GM12878 (cell line): ENCODE measurements around the gene SCD5. TPM values are rescaled to one million over a fixed set of nuclear protein-coding genes. Genes with fewer than 3 reads are reported as not detected.

ENCODE experiments used
- ATAC-seq: fragments of 200-7000 bp; cut with Tn5 transposase; 3 replicates; pipeline ENCODE4 v1.9.1; 2020; ENCODE audit warnings: mild to moderate bottlenecking, moderate library complexity
- BruUV-seq: library from RNA; stranded (reverse); fragments of 400-500 nt; replicated peaks from 2 replicates; lab custom pipeline; 2021; lab: Mats Ljungman, UMichigan
- CTCF ChIA-PET: fragments of 300-600 bp; sonication (Branson Sonifier 250); formaldehyde crosslinking; extraction: SDS; loops from one replicate; lab custom pipeline; 2021; ENCODE audit warnings: inconsistent platforms; lab: Yijun Ruan, JAX
- POLR2A ChIA-PET: fragments of 350-600 bp; formaldehyde crosslinking; extraction: SDS; loops from one replicate; lab custom pipeline; 2021; ENCODE audit warnings: inconsistent platforms; lab: Charles Lee
- RAD21 ChIA-PET: fragments of 300-600 bp; sonication (Branson Sonifier 250); formaldehyde crosslinking; loops from one replicate; lab custom pipeline; 2023; ENCODE audit warnings: antibody characterized with exemption; ENCODE audit not compliant: unreplicated experiment; lab: Charles Lee
- SMC1A ChIA-PET: fragments of 300-600 bp; sonication (Branson Sonifier 250); formaldehyde crosslinking; loops from one replicate; lab custom pipeline; 2023; ENCODE audit not compliant: unreplicated experiment, uncharacterized antibody; lab: Charles Lee
- DNase-seq: peaks from one replicate; pipeline ENCODE4 v3.0.0-alpha.2; 2011; ENCODE audit warnings: low read depth, low spot score
- FAIRE-seq: peaks from 3 replicates; lab custom pipeline; 2011; peaks lifted over from hg19 to GRCh38; lab: Jason Lieb, UNC
- H2AFZ ChIP-seq: 2 replicates; pipeline ENCODE4 v1.6.0; 2011; ENCODE audit warnings: low read depth, low read length, control low read depth; ENCODE audit not compliant: control insufficient read depth
- H3K27ac ChIP-seq: 2 replicates; pipeline ENCODE4 v1.5.1; 2011; ENCODE audit warnings: control low read depth; ENCODE audit not compliant: control insufficient read depth, insufficient read depth
- H3K27me3 ChIP-seq, 2 experiments: replicated peaks in 1 of 2; 2 replicates each; pipeline versions ENCODE4 v1.6.0 to v1.6.1; 2011; ENCODE audit warnings: low read length in 1 of 2; ENCODE audit not compliant: control insufficient read depth in 2 of 2, insufficient read depth in 2 of 2
- H3K36me3 ChIP-seq, 2 experiments: 2 replicates each; pipeline ENCODE4 v1.5.1; 2011; ENCODE audit warnings: low read length in 1 of 2; ENCODE audit not compliant: control insufficient read depth in 2 of 2, insufficient read depth in 2 of 2
- H3K4me1 ChIP-seq: 2 replicates; pipeline ENCODE4 v1.6.1; 2011; ENCODE audit warnings: mild to moderate bottlenecking, low read length, moderate library complexity, mixed read lengths; ENCODE audit not compliant: control insufficient read depth, insufficient read depth
- H3K4me2 ChIP-seq: 2 replicates; pipeline ENCODE4 v1.6.0; 2011; ENCODE audit warnings: control low read depth; ENCODE audit not compliant: control insufficient read depth, insufficient read depth
- H3K4me3 ChIP-seq: fragments of 200-600 bp; sonication (generic); 2 replicates; pipeline ENCODE4 v1.5.1; 2016
- H3K79me2 ChIP-seq: 2 replicates; pipeline ENCODE4 v1.6.0; 2011; ENCODE audit warnings: low read length; ENCODE audit not compliant: control insufficient read depth, insufficient read depth
- H3K9ac ChIP-seq: 2 replicates; pipeline ENCODE4 v1.8.0; 2011; ENCODE audit warnings: low read length, control low read depth, mixed read lengths; ENCODE audit not compliant: control insufficient read depth, insufficient read depth
- H3K9me3 ChIP-seq: replicated peaks from 3 replicates; pipeline ENCODE4 v1.5.1; 2011; ENCODE audit warnings: mild to moderate bottlenecking, low read length; ENCODE audit not compliant: control insufficient read depth, insufficient read depth
- H4K20me1 ChIP-seq: 2 replicates; pipeline ENCODE4 v1.6.0; 2011; ENCODE audit not compliant: control insufficient read depth, insufficient read depth
- EED ChIP-seq: sonication (generic); IDR thresholded peaks from 2 replicates; pipeline ENCODE4 v1.6.1; 2016; ENCODE audit warnings: antibody characterized with exemption, low read depth
- ESRRA ChIP-seq: IDR thresholded peaks from 2 replicates; pipeline ENCODE4 v1.6.1; 2012; ENCODE audit warnings: mild to moderate bottlenecking, low read length, improper control_type of control experiment
- FOS ChIP-seq: IDR thresholded peaks from 3 replicates; pipeline ENCODE4 v1.6.1; 2011; ENCODE audit warnings: borderline replicate concordance; ENCODE audit not compliant: insufficient read length; ENCODE audit errors: extremely low read depth
- HDGF ChIP-seq: fragments of 450-650 bp; IDR thresholded peaks from 2 replicates; pipeline ENCODE4 v1.6.1; 2016; ENCODE audit warnings: antibody characterized with exemption
- MTA3 ChIP-seq: IDR thresholded peaks from 2 replicates; pipeline ENCODE4 v1.6.1; 2012; ENCODE audit warnings: low read length, inconsistent platforms, borderline replicate concordance
- MXI1 ChIP-seq: fragments of 150-350 bp; IDR thresholded peaks from 2 replicates; pipeline ENCODE4 v1.6.1; 2011; ENCODE audit warnings: low read depth, mild to moderate bottlenecking, inconsistent platforms, low read length, improper control_type of control experiment
- POLR2AphosphoS2 ChIP-seq: IDR thresholded peaks from 2 replicates; pipeline ENCODE4 v1.6.1; 2011; ENCODE audit warnings: low read depth, mild to moderate bottlenecking, low read length, improper control_type of control experiment, moderate library complexity
- RAD51 ChIP-seq: fragments of 450-650 bp; IDR thresholded peaks from 2 replicates; pipeline ENCODE4 v1.6.1; 2016; ENCODE audit warnings: moderate library complexity, mild to moderate bottlenecking, inconsistent platforms
- SIX5 ChIP-seq: IDR thresholded peaks from 2 replicates; pipeline ENCODE4 v1.6.1; 2011; ENCODE audit warnings: mild to moderate bottlenecking, low read depth, low read length, moderate library complexity; ENCODE audit not compliant: severe bottlenecking
- SP1 ChIP-seq: IDR thresholded peaks from one replicate; pipeline ENCODE4 v1.6.1; 2011; ENCODE audit warnings: low read depth, low read length
- TBL1XR1 ChIP-seq: IDR thresholded peaks from 2 replicates; pipeline ENCODE4 v1.6.1; 2012; ENCODE audit warnings: low read depth, low read length, improper control_type of control experiment
- YY1 ChIP-seq: IDR thresholded peaks from 2 replicates; pipeline ENCODE4 v1.6.1; 2011; ENCODE audit warnings: low read depth, mild to moderate bottlenecking, low read length
- ZBTB4 ChIP-seq: fragments of 450-650 bp; formaldehyde crosslinking; IDR thresholded peaks from 2 replicates; pipeline ENCODE4 v1.4.0; 2022; ENCODE audit warnings: mild to moderate bottlenecking, moderate library complexity
- ZNF207 ChIP-seq: fragments of 450-650 bp; IDR thresholded peaks from 2 replicates; pipeline ENCODE4 v1.6.1; 2014; ENCODE audit warnings: antibody characterized with exemption, mild to moderate bottlenecking, borderline replicate concordance
- ZNF24 ChIP-seq: fragments of 450-650 bp; IDR thresholded peaks from 2 replicates; pipeline ENCODE4 v1.6.1; 2017; ENCODE audit warnings: antibody characterized with exemption, mild to moderate bottlenecking
- ZNF274 ChIP-seq: IDR thresholded peaks from one replicate; pipeline ENCODE4 v1.8.0; 2011; ENCODE audit not compliant: insufficient read length, insufficient read depth
- ZNF687 ChIP-seq: fragments of 450-650 bp; IDR thresholded peaks from 2 replicates; pipeline ENCODE4 v1.6.1; 2017; ENCODE audit warnings: mild to moderate bottlenecking, moderate library complexity
- WGBS: methylation state at CpG from one replicate; pipeline ENCODE4 v1.1.6; 2016; ENCODE audit warnings: low lambda C conversion rate; ENCODE audit not compliant: insufficient replicate concordance, insufficient coverage; ENCODE audit errors: missing lambda C conversion rate; 5-methylcytosine and 5-hydroxymethylcytosine counted together
- in situ Hi-C: fragments of 300-500 bp; cut with MboI; formaldehyde crosslinking; loops from 9 replicates; pipeline ENCODE4 v1.14.3; 2018; ENCODE audit warnings: mixed read lengths
- intact Hi-C: fragments of 100-400 bp; cut with micrococcal nuclease; formaldehyde crosslinking; loops from one replicate; pipeline ENCODE4 v1.14.2; 2022; ENCODE audit not compliant: unreplicated experiment
- polyA plus RNA-seq, 11 experiments: library from polyadenylated mRNA; depleted of rRNA in 4 of 11; unstranded in 6 of 11; stranded (reverse) in 5 of 11; fragments of >200 nt; fragmentation: Nextera tagmentation in 4 of 11; fragmentation: Illumina TruSeq in 1 of 11; extraction: Ambion mirVana in 4 of 11; extraction: Trizol in 1 of 11; gene quantifications; 1 replicate in 1 of 11; 2 replicates in 10 of 11; pipeline versions ENCODE4 v1.2.1 to v1.2.3, GENCODE V29; 2011 to 2016; ENCODE audit warnings: inconsistent platforms in 2 of 11, missing spikeins in 2 of 11, low read depth in 1 of 11
- total RNA-seq, 4 experiments: library from RNA; depleted of rRNA in 3 of 4; stranded (reverse); fragments of >200 nt in 3 of 4; fragmentation: Illumina TruSeq in 1 of 4; extraction: Trizol in 1 of 4; gene quantifications; 2 replicates each; pipeline versions ENCODE4 v1.2.1 to v1.2.3, GENCODE V29; 2013 to 2021

The SCD5 gene
- total and polyA plus RNA-seq, 10 of the 15 experiments (the other 5 are each of a cell fraction or from before 2014, with no cell fraction given), result 2.4 to 15.0 (median 4.2) TPM

DNA sequence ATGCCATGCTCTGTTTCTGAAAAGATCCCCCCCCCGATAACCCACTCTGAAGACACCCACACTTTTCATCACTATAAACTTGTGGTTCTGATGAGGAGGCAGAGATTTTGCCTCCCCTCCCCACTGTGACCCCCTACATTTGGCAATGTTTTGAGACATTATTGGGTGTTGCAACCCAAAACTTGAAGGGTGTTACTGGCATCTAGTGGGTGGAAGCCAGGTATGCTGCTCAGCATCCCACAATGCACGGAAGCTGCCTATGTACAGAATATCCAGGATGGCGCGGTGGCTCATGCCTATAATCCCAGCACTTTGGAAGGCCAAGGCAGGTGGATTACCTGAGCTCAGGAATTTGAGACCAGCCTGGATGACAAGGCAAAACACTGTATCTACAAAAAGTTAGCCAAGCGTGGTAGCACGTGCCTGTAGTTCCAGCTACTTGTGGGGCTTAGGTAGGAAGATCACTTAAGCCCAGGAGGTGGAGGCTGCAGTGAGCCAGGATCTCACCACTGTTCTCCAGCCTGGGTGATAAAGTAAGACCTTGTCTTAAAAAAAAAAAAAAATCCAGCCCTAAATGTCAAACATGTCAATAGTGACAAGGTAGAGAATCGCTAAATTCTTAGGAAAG, 87.3 kb downstream of the SCD5 start (continued):
- TF ChIP-seq SP1 (no peak), MXI1 (no peak), ZNF24 (no peak), FOS (no peak), ESRRA (no peak)

GRCh38 chr4:82710197-82710929, 88.2 kb downstream of the SCD5 start:
- intact Hi-C loops, result no loop called here
- TF ChIP-seq MTA3 (no peak), ZNF687 (no peak), EED (no peak), RAD51 (no peak), YY1 (no peak), SIX5 (no peak), ZNF207 (no peak), POLR2AphosphoS2 (no peak), TBL1XR1 (no peak), HDGF (no peak), ZBTB4 (CRISPR knock-in tag) (no peak), ZNF274 (no peak)

More at GRCh38 chr4:82710197-82710929, 88.2 kb downstream of the SCD5 start:
- ChIA-PET POLR2A (no interaction called here), RAD21 (interaction anchor here (0.6 kb wide), 1 partner anchor 23 kb away, joined by 4 read pairs; no protein-coding TSS in a partner anchor), CTCF (no interaction called here), SMC1A (no interaction called here)
- H3K36me3 ChIP-seq, result no peaks in the 10 kb centered on the region
- no peak overlapping the region for H3K27ac ChIP-seq
- no peak for FAIRE-seq
- H4K20me1 ChIP-seq, result no peaks in the 10 kb centered on the region
- BruUV-seq, result no TSS peak
- no peaks in the 10 kb centered on the region for H3K9me3 ChIP-seq
- no peaks in the 10 kb centered on the region for H3K4me1 ChIP-seq
- H3K4me3 ChIP-seq, result no peak overlapping the region
- in situ Hi-C loops, result no loop called here
- no peaks in the 10 kb centered on the region for H3K79me2 ChIP-seq
- no peak for ATAC-seq
- no peak overlapping the region for H3K4me2 ChIP-seq
- DNase-seq, result no peak
- no peaks in the 10 kb centered on the region for H3K27me3 ChIP-seq
- 5% methylated on average over 4 of the region's 4 CpGs for whole genome bisulfite sequencing
- no peak overlapping the region for H3K9ac ChIP-seq
- H2AFZ ChIP-seq, result no peak overlapping the region
